HepG2 (cell line): ENCODE measurements around the gene MEX3C. TPM values are rescaled to one million over a fixed set of nuclear protein-coding genes. Genes with fewer than 3 reads are reported as not detected.

Experiments used
- ADNP ChIP-seq: sonication (generic); formaldehyde crosslinking; IDR thresholded peaks from 2 replicates; pipeline ENCODE4 v1.4.0; 2020; ENCODE audit warnings: missing genetic modification reagents
- HDAC6 ChIP-seq: fragments of 200-600 bp; sonication (generic); IDR thresholded peaks from 2 replicates; pipeline ENCODE4 v1.7.0; 2017; ENCODE audit warnings: mild to moderate bottlenecking, antibody characterized with exemption, low read length, low read depth
- KDM5A ChIP-seq: fragments of 200-600 bp; sonication (generic); IDR thresholded peaks from 2 replicates; pipeline ENCODE4 v1.7.0; 2018; ENCODE audit warnings: antibody characterized with exemption, mild to moderate bottlenecking, low read length, borderline replicate concordance
- KMT2B ChIP-seq: IDR thresholded peaks from 2 replicates; pipeline ENCODE4 v1.6.1; 2016; ENCODE audit warnings: missing genetic modification reagents, missing compliant biosample characterization
- NAIF1 ChIP-seq: sonication (generic); formaldehyde crosslinking; IDR thresholded peaks from 2 replicates; pipeline ENCODE4 v1.5.0; 2020; ENCODE audit warnings: mild to moderate bottlenecking, missing genetic modification reagents, borderline replicate concordance
- PHF8 ChIP-seq: sonication (generic); formaldehyde crosslinking; IDR thresholded peaks from 2 replicates; pipeline ENCODE4 v1.5.0; 2020; ENCODE audit warnings: missing genetic modification reagents
- RBM22 ChIP-seq: fragments of 200-400 bp; formaldehyde crosslinking; optimal IDR thresholded peaks from 2 replicates; pipeline ENCODE3; 2017; ENCODE audit warnings: mild to moderate bottlenecking, low read length, moderate library complexity
- RFX5 ChIP-seq: IDR thresholded peaks from 2 replicates; pipeline ENCODE4 v1.6.1; 2011; ENCODE audit warnings: low read depth, low read length, improper control_type of control experiment
- TBP ChIP-seq: sonication (generic); formaldehyde crosslinking; IDR thresholded peaks from 2 replicates; pipeline ENCODE4 v1.5.0; 2020; ENCODE audit warnings: missing genetic modification reagents
- TCF12 ChIP-seq, 2 experiments: fragments of 450-650 bp in 1 of 2; sonication (generic) in 1 of 2; formaldehyde crosslinking in 1 of 2; IDR thresholded peaks; 2 replicates each; pipeline versions ENCODE4 v1.6.1 to v1.8.0; 2017 to 2022; ENCODE audit warnings: antibody characterized with exemption in 1 of 2, mild to moderate bottlenecking in 1 of 2, missing genetic modification reagents in 1 of 2, moderate library complexity in 1 of 2
- ZFP1 ChIP-seq: IDR thresholded peaks from 2 replicates; pipeline ENCODE4 v1.6.1; 2016
- ZNF225 ChIP-seq: sonication (generic); formaldehyde crosslinking; IDR thresholded peaks from 2 replicates; pipeline ENCODE4 v1.4.0; 2020; ENCODE audit warnings: mild to moderate bottlenecking, missing genetic modification reagents
- ZNF557 ChIP-seq: sonication (generic); formaldehyde crosslinking; IDR thresholded peaks from 2 replicates; pipeline ENCODE4 v1.4.0; 2020; ENCODE audit warnings: missing genetic modification reagents
- ZNF781 ChIP-seq: sonication (generic); formaldehyde crosslinking; IDR thresholded peaks from 2 replicates; pipeline ENCODE4 v1.5.1; 2020; ENCODE audit warnings: borderline replicate concordance, mild to moderate bottlenecking, missing genetic modification reagents; ENCODE audit errors: not compliant biosample characterization
- ZNF83 ChIP-seq: sonication (generic); formaldehyde crosslinking; IDR thresholded peaks from 2 replicates; pipeline ENCODE4 v1.4.0; 2020; ENCODE audit warnings: missing genetic modification reagents, mild to moderate bottlenecking, borderline replicate concordance
- polyA plus RNA-seq, 8 experiments: library from polyadenylated mRNA; depleted of rRNA in 3 of 8; stranded (reverse) in 7 of 8; unstranded in 1 of 8; fragments of >200 nt; fragmentation: Illumina TruSeq in 4 of 8; extraction: Trizol in 4 of 8; gene quantifications; 2 replicates each; pipeline versions ENCODE4 v1.2.1 to v1.2.3, GENCODE V29; 2011 to 2016; ENCODE audit warnings: low read depth in 4 of 8, missing spikeins in 1 of 8, mixed read lengths in 1 of 8; ENCODE audit not compliant: insufficient read depth in 1 of 8
- total RNA-seq, 5 experiments: library from RNA; depleted of rRNA; stranded (reverse); fragments of >200 nt; fragmentation: Illumina TruSeq; extraction: Trizol; gene quantifications; 2 replicates each; pipeline ENCODE4 v1.2.3, GENCODE V29; 2016; ENCODE audit warnings: low read depth in 1 of 5
- TF ChIP-seq, protein P1 (sequence below): sonication (generic); formaldehyde crosslinking; IDR thresholded peaks from 2 replicates; pipeline ENCODE4 v1.4.0; 2020; ENCODE audit warnings: missing genetic modification reagents
- TF ChIP-seq, protein P2 (sequence below): fragments of 450-650 bp; IDR thresholded peaks from 2 replicates; pipeline ENCODE4 v1.6.1; 2016
- TF ChIP-seq, protein P3 (sequence below): sonication (generic); formaldehyde crosslinking; IDR thresholded peaks from 2 replicates; pipeline ENCODE4 v1.4.0; 2020; ENCODE audit warnings: missing genetic modification reagents, low read depth, mild to moderate bottlenecking, borderline replicate concordance
- TF ChIP-seq, protein P4 (sequence below): sonication (generic); formaldehyde crosslinking; IDR thresholded peaks from 2 replicates; pipeline ENCODE4 v1.5.1; 2020; ENCODE audit warnings: mild to moderate bottlenecking, moderate library complexity, missing genetic modification reagents
- TF ChIP-seq, protein P5 (sequence below): sonication (generic); IDR thresholded peaks from 2 replicates; pipeline ENCODE4 v1.6.1; 2016; ENCODE audit warnings: low read depth, borderline replicate concordance

MEX3C gene
- total and polyA plus RNA-seq, 2 of the 13 experiments (the other 11 are each of a cell fraction or from before 2014, with no cell fraction given) = 34.8 to 36.4 TPM

DNA sequence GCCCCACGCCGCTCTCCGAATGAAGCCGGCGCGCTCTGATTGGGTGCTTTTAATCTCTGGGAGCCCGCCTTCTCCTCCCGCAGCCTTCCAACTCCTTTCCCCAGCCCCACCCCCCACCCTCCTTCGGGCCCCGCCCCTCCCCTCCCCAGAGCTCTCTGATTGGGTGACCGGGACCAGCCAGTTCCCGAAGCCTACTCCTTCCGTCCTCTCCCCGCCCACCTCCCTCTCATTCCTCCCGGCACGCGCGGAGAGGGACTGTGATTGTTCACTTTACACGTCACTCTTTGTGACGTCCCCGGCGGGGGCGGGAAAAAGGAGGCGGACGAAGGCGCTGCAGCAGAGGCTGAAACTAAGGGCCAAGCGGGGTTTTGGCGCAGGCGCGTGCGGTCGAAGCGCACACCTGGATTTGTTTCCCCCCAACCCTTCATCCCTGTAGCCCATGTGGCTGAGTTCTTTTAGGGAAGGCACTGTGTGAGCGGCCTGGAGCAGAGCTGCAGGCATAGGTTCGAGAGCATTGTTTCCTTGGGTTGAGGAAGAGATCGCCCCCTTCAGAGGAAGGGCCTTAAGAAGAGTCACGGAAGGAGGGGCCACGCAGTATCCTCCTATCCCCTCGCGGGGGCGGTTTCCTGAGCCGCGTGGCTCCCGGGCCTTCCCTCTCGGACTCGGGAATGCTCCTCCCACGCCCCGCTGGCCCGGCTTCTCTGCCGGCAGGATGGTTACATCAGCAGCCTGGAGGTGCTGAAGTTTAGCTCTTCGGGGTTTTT is at the start of gene MEX3C (continued):
- TF ChIP-seq, protein P1, sequence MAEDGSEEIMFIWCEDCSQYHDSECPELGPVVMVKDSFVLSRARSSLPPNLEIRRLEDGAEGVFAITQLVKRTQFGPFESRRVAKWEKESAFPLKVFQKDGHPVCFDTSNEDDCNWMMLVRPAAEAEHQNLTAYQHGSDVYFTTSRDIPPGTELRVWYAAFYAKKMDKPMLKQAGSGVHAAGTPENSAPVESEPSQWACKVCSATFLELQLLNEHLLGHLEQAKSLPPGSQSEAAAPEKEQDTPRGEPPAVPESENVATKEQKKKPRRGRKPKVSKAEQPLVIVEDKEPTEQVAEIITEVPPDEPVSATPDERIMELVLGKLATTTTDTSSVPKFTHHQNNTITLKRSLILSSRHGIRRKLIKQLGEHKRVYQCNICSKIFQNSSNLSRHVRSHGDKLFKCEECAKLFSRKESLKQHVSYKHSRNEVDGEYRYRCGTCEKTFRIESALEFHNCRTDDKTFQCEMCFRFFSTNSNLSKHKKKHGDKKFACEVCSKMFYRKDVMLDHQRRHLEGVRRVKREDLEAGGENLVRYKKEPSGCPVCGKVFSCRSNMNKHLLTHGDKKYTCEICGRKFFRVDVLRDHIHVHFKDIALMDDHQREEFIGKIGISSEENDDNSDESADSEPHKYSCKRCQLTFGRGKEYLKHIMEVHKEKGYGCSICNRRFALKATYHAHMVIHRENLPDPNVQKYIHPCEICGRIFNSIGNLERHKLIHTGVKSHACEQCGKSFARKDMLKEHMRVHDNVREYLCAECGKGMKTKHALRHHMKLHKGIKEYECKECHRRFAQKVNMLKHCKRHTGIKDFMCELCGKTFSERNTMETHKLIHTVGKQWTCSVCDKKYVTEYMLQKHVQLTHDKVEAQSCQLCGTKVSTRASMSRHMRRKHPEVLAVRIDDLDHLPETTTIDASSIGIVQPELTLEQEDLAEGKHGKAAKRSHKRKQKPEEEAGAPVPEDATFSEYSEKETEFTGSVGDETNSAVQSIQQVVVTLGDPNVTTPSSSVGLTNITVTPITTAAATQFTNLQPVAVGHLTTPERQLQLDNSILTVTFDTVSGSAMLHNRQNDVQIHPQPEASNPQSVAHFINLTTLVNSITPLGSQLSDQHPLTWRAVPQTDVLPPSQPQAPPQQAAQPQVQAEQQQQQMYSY = no peak
- TF ChIP-seq PHF8 (CRISPR knock-in tag) (peak; percentile 89), ADNP (CRISPR knock-in tag) (no peak), ZNF225 (CRISPR knock-in tag) (no peak; the same call in 1 of the 2 replicates), KDM5A (no peak), ZFP1 (CRISPR knock-in tag) (peak; percentile 59; the same call in 1 of the 2 replicates), NAIF1 (peak; percentile 77; the same call in 1 of the 2 replicates), ZNF781 (peak; percentile 82), TBP (no peak), KMT2B (no peak; the same call in 1 of the 2 replicates), ZNF557 (0 out of 2 replicates have a peak, but pooled peaks have one; percentile 57), HDAC6 (no peak), RFX5 (no peak), TCF12 (IDR thresholded peaks at IDR 0.05) (no peak), TCF12 (CRISPR knock-in tag; IDR thresholded peaks at IDR 0.05) (no peak), RBM22 (no peak), ZNF83 (peak; percentile 77; the same call in 1 of the 2 replicates)
- TF ChIP-seq, protein P2, sequence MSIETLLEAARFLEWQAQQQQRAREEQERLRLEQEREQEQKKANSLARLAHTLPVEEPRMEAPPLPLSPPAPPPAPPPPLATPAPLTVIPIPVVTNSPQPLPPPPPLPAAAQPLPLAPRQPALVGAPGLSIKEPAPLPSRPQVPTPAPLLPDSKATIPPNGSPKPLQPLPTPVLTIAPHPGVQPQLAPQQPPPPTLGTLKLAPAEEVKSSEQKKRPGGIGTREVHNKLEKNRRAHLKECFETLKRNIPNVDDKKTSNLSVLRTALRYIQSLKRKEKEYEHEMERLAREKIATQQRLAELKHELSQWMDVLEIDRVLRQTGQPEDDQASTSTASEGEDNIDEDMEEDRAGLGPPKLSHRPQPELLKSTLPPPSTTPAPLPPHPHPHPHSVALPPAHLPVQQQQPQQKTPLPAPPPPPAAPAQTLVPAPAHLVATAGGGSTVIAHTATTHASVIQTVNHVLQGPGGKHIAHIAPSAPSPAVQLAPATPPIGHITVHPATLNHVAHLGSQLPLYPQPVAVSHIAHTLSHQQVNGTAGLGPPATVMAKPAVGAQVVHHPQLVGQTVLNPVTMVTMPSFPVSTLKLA = peak; percentile 35; the same call in 1 of the 2 replicates
- TF ChIP-seq, protein P3, sequence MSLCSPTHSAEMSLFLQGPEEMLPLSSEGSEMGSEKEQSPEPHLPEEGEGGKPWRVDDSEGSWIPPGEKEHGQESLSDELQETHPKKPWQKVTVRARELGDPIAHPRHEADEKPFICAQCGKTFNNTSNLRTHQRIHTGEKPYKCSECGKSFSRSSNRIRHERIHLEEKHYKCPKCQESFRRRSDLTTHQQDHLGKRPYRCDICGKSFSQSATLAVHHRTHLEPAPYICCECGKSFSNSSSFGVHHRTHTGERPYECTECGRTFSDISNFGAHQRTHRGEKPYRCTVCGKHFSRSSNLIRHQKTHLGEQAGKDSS = no peak; the same call in 1 of the 2 replicates
- TF ChIP-seq, protein P4, sequence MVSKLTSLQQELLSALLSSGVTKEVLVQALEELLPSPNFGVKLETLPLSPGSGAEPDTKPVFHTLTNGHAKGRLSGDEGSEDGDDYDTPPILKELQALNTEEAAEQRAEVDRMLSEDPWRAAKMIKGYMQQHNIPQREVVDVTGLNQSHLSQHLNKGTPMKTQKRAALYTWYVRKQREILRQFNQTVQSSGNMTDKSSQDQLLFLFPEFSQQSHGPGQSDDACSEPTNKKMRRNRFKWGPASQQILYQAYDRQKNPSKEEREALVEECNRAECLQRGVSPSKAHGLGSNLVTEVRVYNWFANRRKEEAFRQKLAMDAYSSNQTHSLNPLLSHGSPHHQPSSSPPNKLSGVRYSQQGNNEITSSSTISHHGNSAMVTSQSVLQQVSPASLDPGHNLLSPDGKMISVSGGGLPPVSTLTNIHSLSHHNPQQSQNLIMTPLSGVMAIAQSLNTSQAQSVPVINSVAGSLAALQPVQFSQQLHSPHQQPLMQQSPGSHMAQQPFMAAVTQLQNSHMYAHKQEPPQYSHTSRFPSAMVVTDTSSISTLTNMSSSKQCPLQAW (CRISPR knock-in tag) = no peak; the same call in none of the 2 replicates
- TF ChIP-seq, protein P5, sequence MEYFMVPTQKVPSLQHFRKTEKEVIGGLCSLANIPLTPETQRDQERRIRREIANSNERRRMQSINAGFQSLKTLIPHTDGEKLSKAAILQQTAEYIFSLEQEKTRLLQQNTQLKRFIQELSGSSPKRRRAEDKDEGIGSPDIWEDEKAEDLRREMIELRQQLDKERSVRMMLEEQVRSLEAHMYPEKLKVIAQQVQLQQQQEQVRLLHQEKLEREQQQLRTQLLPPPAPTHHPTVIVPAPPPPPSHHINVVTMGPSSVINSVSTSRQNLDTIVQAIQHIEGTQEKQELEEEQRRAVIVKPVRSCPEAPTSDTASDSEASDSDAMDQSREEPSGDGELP = peak; percentile 46; the same call in 1 of the 2 replicates
